PC-3 (cell line): ENCODE data around the gene RPS25. TPM values are rescaled to one million over a fixed set of nuclear protein-coding genes. Genes with fewer than 3 reads are reported as not detected.

ENCODE experiments used
- ATAC-seq: fragments of 200-7000 bp; cut with Tn5 transposase; 2 replicates; pipeline ENCODE4 v1.9.1; 2020; ENCODE audit warnings: mild to moderate bottlenecking, moderate library complexity
- BruUV-seq: library from RNA; stranded (reverse); fragments of 400-500 nt; replicated peaks from 2 replicates; lab custom pipeline; 2021; lab: Mats Ljungman, UMichigan
- CTCF ChIA-PET: fragments of 300-600 bp; sonication (Branson Sonifier 250); formaldehyde crosslinking; loops from one replicate; lab custom pipeline; 2022; ENCODE audit warnings: antibody characterized with exemption; lab: Charles Lee
- POLR2A ChIA-PET: fragments of 300-600 bp; sonication (Branson Sonifier 250); formaldehyde crosslinking; loops from one replicate; lab custom pipeline; 2022; ENCODE audit warnings: antibody characterized with exemption; ENCODE audit not compliant: unreplicated experiment; lab: Charles Lee
- DNase-seq: peaks from one replicate; pipeline ENCODE4 v3.0.0-alpha.2; 2015
- H2AFZ ChIP-seq: fragments of 300-600 bp; sonication (generic); 2 replicates; pipeline ENCODE4 v1.6.0; 2016; ENCODE audit warnings: antibody characterized with exemption, low read length
- H3F3A ChIP-seq: fragments of 300-600 bp; sonication (generic); one replicate; pipeline ENCODE4 v1.6.0; 2017; ENCODE audit warnings: antibody characterized with exemption, low read length, control low read depth, mild to moderate bottlenecking; ENCODE audit not compliant: unreplicated experiment
- H3K27ac ChIP-seq: fragments of 300-600 bp; sonication (generic); 2 replicates; pipeline ENCODE4 v1.5.1; 2016; ENCODE audit warnings: mild to moderate bottlenecking, low read length
- H3K27me3 ChIP-seq: fragments of 300-600 bp; sonication (generic); 2 replicates; pipeline ENCODE4 v1.6.1; 2016; ENCODE audit warnings: low read length, mixed read lengths
- H3K36me3 ChIP-seq: fragments of 300-600 bp; sonication (generic); 2 replicates; pipeline ENCODE4 v1.6.1; 2016; ENCODE audit warnings: low read depth, mixed run types, low read length, mixed read lengths
- H3K4me1 ChIP-seq: fragments of 300-600 bp; sonication (generic); 2 replicates; pipeline ENCODE4 v1.5.1; 2016; ENCODE audit warnings: low read length; ENCODE audit not compliant: insufficient read depth
- H3K4me2 ChIP-seq: fragments of 300-600 bp; sonication (generic); 2 replicates; pipeline ENCODE4 v1.6.0; 2016; ENCODE audit warnings: low read length
- H3K4me3 ChIP-seq: fragments of 300-600 bp; sonication (generic); 2 replicates; pipeline ENCODE4 v1.5.1; 2016; ENCODE audit warnings: mild to moderate bottlenecking, low read length, mixed read lengths
- H3K79me2 ChIP-seq: fragments of 300-600 bp; sonication (generic); 2 replicates; pipeline ENCODE4 v1.6.1; 2017; ENCODE audit warnings: low read length, mixed read lengths
- H3K9ac ChIP-seq: fragments of 300-600 bp; sonication (generic); 2 replicates; pipeline ENCODE4 v1.6.0; 2016; ENCODE audit warnings: mild to moderate bottlenecking, low read length
- H3K9me2 ChIP-seq: fragments of 300-600 bp; sonication (generic); replicated peaks from 2 replicates; pipeline ENCODE4 v1.6.1; 2016; ENCODE audit warnings: mixed run types, low read length, mixed read lengths
- H3K9me3 ChIP-seq: fragments of 300-600 bp; sonication (generic); 2 replicates; pipeline ENCODE4 v1.6.1; 2016; ENCODE audit warnings: low read length, mixed read lengths
- H4K20me1 ChIP-seq: fragments of 300-600 bp; sonication (generic); 2 replicates; pipeline ENCODE4 v1.6.1; 2016; ENCODE audit warnings: low read length, mixed read lengths
- CTCF ChIP-seq: fragments of 300-600 bp; sonication (generic); conservative IDR thresholded peaks from 2 replicates; pipeline ENCODE4 v1.5.1; 2017; ENCODE audit warnings: antibody characterized with exemption, low read depth, mild to moderate bottlenecking, low read length
- EZH2 ChIP-seq: fragments of 300-600 bp; sonication (generic); IDR thresholded peaks from one replicate; pipeline ENCODE4 v1.6.1; 2017; ENCODE audit warnings: antibody characterized with exemption, mild to moderate bottlenecking, low read length; ENCODE audit not compliant: unreplicated experiment
- EZH2phosphoT487 ChIP-seq: fragments of 300-600 bp; sonication (generic); IDR thresholded peaks from 2 replicates; pipeline ENCODE4 v1.6.1; 2018; ENCODE audit warnings: mild to moderate bottlenecking, antibody characterized with exemption, low read length, borderline replicate concordance
- intact Hi-C: fragments of 100-400 bp; cut with micrococcal nuclease; formaldehyde crosslinking; loops from 2 replicates; pipeline ENCODE4 v1.9.0; 2023
- total RNA-seq: library from RNA; depleted of rRNA; stranded (reverse); fragments of >200 nt; gene quantifications from 2 replicates; pipeline ENCODE4 v1.2.3, GENCODE V29; 2014

The RPS25 gene
- total RNA-seq, 1 experiment from 2014 or later = 931 TPM

- H3K27ac ChIP-seq = no peak overlapping the region
These were observed 5.4 kb downstream of the RPS25 start for GRCh38 chr11:119012629-119013170.

DNA sequence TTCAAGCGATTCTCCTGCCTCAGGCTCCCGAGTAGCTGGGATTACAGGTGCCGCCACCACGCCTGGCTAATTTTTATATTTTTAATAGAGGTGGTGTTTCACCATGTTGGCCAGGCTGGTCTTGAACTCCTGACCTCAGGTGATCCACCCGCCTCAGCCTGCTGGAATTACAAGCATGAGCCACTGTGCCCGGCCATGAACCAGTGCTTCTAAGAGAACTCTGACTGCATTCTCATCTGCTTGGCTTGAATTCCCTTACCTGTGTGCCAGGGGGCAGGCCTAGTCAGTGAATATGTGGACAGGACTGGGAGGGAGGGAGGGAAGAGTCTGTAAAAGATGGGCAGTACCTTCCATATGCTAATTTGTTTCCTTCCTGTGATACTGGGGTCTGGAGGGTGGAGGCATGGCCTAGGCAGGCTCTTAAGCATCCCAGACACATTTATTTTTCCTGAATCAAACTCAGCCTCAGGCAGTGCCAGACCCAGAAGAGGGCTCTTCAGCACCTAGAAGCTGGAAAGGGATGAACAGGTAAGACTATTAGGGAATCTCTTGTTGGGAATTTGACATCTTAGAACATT, 6.6 kb downstream of the RPS25 start:
- TF ChIP-seq EZH2 = no peak
- TF ChIP-seq CTCF = no peak
- no peak for TF ChIP-seq EZH2phosphoT487
- H3K9me3 ChIP-seq = no peaks in the 10 kb centered on the region
- no peaks in the 10 kb centered on the region for H3K9me2 ChIP-seq
- peaks cover 6% of the 10 kb centered on the region for H3K4me1 ChIP-seq
- intact Hi-C loops = no loop called here
- no peak overlapping the region for H3K9ac ChIP-seq
- BruUV-seq = no TSS peak
- no peak for DNase-seq
- H2AFZ ChIP-seq = no peak overlapping the region
- no peaks in the 10 kb centered on the region for H3K27me3 ChIP-seq
- H4K20me1 ChIP-seq = peaks cover 13% of the 10 kb centered on the region
- H3K27ac ChIP-seq = no peak overlapping the region
- ATAC-seq = peak; percentile 21
- H3K79me2 ChIP-seq = peaks cover 18% of the 10 kb centered on the region
- H3K36me3 ChIP-seq = peaks cover 45% of the 10 kb centered on the region
- ChIA-PET POLR2A (no interaction called here), CTCF (no interaction called here)
- H3K4me3 ChIP-seq = no peak overlapping the region
- H3K4me2 ChIP-seq = no peak overlapping the region
- H3F3A ChIP-seq = peaks cover 28% of the 10 kb centered on the region

More at GRCh38 chr11:119012629-119013170, 5.4 kb downstream of the RPS25 start:
- no peaks in the 10 kb centered on the region for H3K9me2 ChIP-seq
- ChIA-PET CTCF (no interaction called here), POLR2A (no interaction called here)
- H3K4me2 ChIP-seq = no peak overlapping the region
- no peak overlapping the region for H3K4me3 ChIP-seq
- no peaks in the 10 kb centered on the region for H3K27me3 ChIP-seq
- ATAC-seq (no peak), DNase-seq (no peak)
- H3F3A ChIP-seq = peaks cover 30% of the 10 kb centered on the region
- H3K4me1 ChIP-seq = peaks cover 12% of the 10 kb centered on the region
- BruUV-seq = no TSS peak
- intact Hi-C loops = no loop called here
- H3K9me3 ChIP-seq = no peaks in the 10 kb centered on the region
- H2AFZ ChIP-seq = no peak overlapping the region
- no peak overlapping the region for H3K9ac ChIP-seq
- H3K79me2 ChIP-seq = peaks cover 30% of the 10 kb centered on the region
- no peak for TF ChIP-seq EZH2
- TF ChIP-seq EZH2phosphoT487 = no peak
- TF ChIP-seq CTCF = no peak
- peaks cover 50% of the 10 kb centered on the region for H3K36me3 ChIP-seq
- H4K20me1 ChIP-seq = peaks cover 24% of the 10 kb centered on the region

GRCh38 chr11:119006656-119007055, 11.5 kb downstream of the RPS25 start:
- TF ChIP-seq EZH2 = no peak
- no peak for TF ChIP-seq EZH2phosphoT487
- no peak for TF ChIP-seq CTCF
- intact Hi-C loops = no loop called here
- Histone ChIP-seq H3K27me3 (no peaks in the 10 kb centered on the region), H3K79me2 (peaks cover 8% of the 10 kb centered on the region), H3K9me2 (no peaks in the 10 kb centered on the region), H3F3A (no peaks in the 10 kb centered on the region), H3K9me3 (no peaks in the 10 kb centered on the region), H2AFZ (no peak overlapping the region), H3K4me3 (no peak overlapping the region), H4K20me1 (no peaks in the 10 kb centered on the region), H3K9ac (no peak overlapping the region), H3K4me2 (no peak overlapping the region), H3K4me1 (no peaks in the 10 kb centered on the region), H3K36me3 (peaks cover 41% of the 10 kb centered on the region), H3K27ac (no peak overlapping the region)
- no TSS peak for BruUV-seq
- ATAC-seq (no peak), DNase-seq (no peak)
- POLR2A ChIA-PET = no interaction called here
- CTCF ChIA-PET = no interaction called here
